Colonic mucosa (tissue), 4 donors: ENCODE measurements around the gene RGS19. TPM values are rescaled to one million over a fixed set of nuclear protein-coding genes. Genes with fewer than 3 reads are reported as not detected.

Source experiments
- DNase-seq: peaks from one replicate; pipeline ENCODE4 v3.0.0-alpha.2; 2020
- H3K27ac ChIP-seq: fragments of 200-600 bp; one replicate; pipeline ENCODE4 v1.8.0; 2021
- H3K27me3 ChIP-seq: fragments of 200-600 bp; one replicate; pipeline ENCODE4 v1.8.0; 2021
- H3K36me3 ChIP-seq: fragments of 200-600 bp; one replicate; pipeline ENCODE4 v1.8.0; 2021
- H3K4me1 ChIP-seq: fragments of 200-600 bp; one replicate; pipeline ENCODE4 v1.8.0; 2021; ENCODE audit warnings: mild to moderate bottlenecking
- H3K4me3 ChIP-seq: fragments of 200-600 bp; one replicate; pipeline ENCODE4 v1.8.0; 2021
- H3K9ac ChIP-seq, 2 donors: one replicate each; pipeline ENCODE4 v1.7.0; 2013; ENCODE audit warnings: control low read depth in 2 of 2, low read depth in 2 of 2, low read length in 2 of 2
- H3K9me3 ChIP-seq: fragments of 200-600 bp; one replicate; pipeline ENCODE4 v1.8.0; 2021
- intact Hi-C: fragments of 100-400 bp; cut with DNase I; formaldehyde crosslinking; loops from one replicate; pipeline ENCODE4 v1.14.1; 2022
- total RNA-seq, 2 donors: library from RNA; stranded (reverse); fragmentation: NEBNext Ultra II Directional in 1 of 2; extraction: Animal tissue kit (Norgen Biotek cat#: 25700) in 1 of 2; gene quantifications; one replicate each; pipeline ENCODE4 v1.2.1, GENCODE V29; 2021
- TF ChIP-seq, protein P1 (sequence below): fragments of 200-600 bp; IDR thresholded peaks from one replicate; pipeline ENCODE4 v1.8.0; 2022; ENCODE audit warnings: antibody characterized with exemption, mild to moderate bottlenecking
- donor health status: healthy.
- donor health status: DM: no; HTN: no; CAD: no.
- donor health status: DM: no; HTN: no; CAD: no.

Gene RGS19
- total RNA-seq, 2 donors from 2014 or later: 3.4 to 4.5 TPM

DNA sequence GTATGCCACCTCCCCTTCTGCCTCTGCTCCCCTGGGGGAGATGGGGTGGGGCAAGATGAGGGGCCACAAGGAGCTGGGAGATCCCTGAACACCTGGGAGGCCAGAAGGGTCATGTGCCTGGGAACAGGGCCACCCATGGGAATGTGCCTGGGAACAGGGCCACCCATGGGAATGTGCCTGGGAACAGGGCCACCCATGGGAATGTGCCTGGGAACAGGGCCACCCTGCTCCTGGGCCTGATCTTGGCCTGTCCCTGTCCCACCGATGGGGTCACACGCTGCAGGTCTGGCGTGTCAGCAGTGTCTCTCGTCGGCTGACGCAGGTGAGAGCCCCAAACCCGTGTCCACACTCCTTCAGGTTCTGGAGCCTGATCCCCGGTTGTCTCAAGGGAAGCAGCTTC lies 4.4 kb downstream of the RGS19 start:
- TF ChIP-seq, protein P1, sequence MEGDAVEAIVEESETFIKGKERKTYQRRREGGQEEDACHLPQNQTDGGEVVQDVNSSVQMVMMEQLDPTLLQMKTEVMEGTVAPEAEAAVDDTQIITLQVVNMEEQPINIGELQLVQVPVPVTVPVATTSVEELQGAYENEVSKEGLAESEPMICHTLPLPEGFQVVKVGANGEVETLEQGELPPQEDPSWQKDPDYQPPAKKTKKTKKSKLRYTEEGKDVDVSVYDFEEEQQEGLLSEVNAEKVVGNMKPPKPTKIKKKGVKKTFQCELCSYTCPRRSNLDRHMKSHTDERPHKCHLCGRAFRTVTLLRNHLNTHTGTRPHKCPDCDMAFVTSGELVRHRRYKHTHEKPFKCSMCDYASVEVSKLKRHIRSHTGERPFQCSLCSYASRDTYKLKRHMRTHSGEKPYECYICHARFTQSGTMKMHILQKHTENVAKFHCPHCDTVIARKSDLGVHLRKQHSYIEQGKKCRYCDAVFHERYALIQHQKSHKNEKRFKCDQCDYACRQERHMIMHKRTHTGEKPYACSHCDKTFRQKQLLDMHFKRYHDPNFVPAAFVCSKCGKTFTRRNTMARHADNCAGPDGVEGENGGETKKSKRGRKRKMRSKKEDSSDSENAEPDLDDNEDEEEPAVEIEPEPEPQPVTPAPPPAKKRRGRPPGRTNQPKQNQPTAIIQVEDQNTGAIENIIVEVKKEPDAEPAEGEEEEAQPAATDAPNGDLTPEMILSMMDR: no peak

DNA sequence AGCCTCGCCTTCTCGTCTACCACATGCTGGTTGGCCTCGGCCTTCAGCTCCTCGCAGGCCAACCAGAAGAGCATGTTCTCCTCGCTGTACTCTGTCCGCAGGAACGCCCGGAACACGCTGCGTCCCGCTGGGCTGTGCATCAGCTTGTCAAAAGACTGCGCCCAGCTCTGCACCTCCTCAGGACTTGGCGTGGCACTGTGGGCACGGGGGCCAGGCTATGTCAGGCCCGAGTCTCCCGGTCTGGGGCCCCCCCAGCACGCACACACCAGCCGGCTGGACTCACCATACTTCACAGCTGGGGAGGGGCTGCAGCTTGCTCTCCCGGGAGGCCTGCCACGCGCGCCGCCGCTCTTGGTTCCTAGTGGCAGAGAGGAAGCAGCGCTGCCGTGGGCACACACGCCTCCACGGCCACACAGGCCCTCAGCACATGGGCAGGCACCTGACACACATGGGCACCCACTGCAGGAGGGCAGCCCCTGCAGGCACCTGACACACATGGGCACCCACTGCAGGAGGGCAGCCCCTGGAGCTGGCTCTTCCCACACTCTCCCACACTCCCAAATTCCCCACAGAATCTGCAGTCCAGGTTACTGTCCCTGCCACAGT lies 5.0 kb downstream of the RGS19 start:
- intact Hi-C loops: no loop called here
- no peak overlapping the region for H3K4me3 ChIP-seq
- H3K9me3 ChIP-seq: no peaks in the 10 kb centered on the region
- no peak for DNase-seq
- no peak overlapping the region for H3K9ac ChIP-seq
- H3K36me3 ChIP-seq: no peaks in the 10 kb centered on the region
- H3K27me3 ChIP-seq: no peaks in the 10 kb centered on the region
- H3K4me1 ChIP-seq: no peaks in the 10 kb centered on the region
- TF ChIP-seq, protein P1: no peak
- H3K27ac ChIP-seq: no peak overlapping the region

More for the DNA sequence above, 4.4 kb downstream of the RGS19 start:
- Histone ChIP-seq H3K9ac (no peak overlapping the region), H3K36me3 (no peaks in the 10 kb centered on the region), H3K9me3 (no peaks in the 10 kb centered on the region), H3K4me1 (no peaks in the 10 kb centered on the region), H3K4me3 (no peak overlapping the region), H3K27me3 (no peaks in the 10 kb centered on the region), H3K27ac (no peak overlapping the region)
- DNase-seq: no peak
- intact Hi-C loops: no loop called here

DNA sequence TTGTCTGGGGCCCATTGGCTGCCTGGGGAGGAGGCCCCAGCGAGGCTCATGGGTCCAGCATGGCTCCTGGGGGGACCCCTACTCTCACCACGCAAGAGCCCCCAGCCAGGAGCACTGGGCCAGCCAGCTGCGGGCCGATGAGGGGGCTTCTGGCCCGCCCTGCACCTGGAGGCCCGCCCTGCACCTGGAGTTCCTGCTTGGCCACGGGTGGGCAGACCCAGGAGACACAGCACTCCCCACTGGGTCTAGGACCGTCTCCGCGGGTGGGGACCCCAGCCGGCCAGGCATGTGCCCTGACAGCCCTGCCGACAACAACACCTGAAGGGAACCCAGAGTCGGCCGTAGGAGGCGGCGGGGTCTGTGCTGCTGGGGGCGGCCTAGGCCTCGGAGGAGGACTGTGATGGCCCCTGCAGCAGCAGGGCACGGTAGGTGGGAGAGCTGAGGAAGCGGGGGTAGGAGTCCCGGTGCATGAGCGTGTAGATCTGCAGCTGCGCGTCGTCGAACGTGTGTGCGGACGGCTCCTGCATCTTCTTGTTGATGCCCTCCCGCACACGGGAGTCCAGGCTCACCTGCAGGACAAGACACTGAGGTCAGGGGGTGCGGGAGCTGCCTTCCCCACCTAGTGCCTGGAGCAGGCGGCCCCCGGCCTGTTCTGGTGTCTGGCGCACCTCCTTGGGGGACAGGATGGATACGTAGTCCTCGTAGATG lies 5.7 kb downstream of the RGS19 start:
- H3K27me3 ChIP-seq: no peaks in the 10 kb centered on the region
- no peak for DNase-seq
- H3K9me3 ChIP-seq: no peaks in the 10 kb centered on the region
- no peak overlapping the region for H3K9ac ChIP-seq
- no peak overlapping the region for H3K27ac ChIP-seq
- H3K36me3 ChIP-seq: no peaks in the 10 kb centered on the region
- intact Hi-C loops: no loop called here
- TF ChIP-seq, protein P1: no peak
- no peak overlapping the region for H3K4me3 ChIP-seq
- H3K4me1 ChIP-seq: no peaks in the 10 kb centered on the region

DNA sequence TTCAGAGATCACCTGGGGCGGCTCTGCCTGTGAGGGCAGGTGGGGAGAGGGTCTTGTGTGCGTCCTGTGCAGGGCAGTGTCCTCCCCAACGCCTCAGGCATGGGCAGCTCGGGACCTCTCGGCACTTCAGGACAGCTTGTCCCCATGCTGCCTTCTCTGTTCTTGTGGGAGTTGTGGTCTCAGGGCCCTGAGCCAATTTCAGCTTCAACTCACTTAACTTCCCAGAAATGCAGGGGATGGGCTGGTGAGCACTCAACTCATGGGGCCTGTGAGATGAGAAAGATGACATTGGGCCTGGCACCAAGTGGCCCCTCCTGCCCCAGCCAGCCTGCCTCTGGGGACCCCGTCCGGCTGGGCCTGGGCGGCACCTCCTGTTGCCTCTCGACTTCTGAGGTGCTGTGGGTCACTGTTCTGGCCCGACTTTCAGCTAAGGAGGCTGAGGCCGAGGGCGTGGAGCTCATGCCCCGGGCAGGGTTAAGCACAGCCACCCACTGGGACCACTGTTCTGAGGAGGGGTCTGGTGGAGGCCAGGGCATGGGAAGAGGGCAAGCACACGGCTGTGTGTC lies 6.7 kb downstream of the RGS19 start:
- H3K4me1 ChIP-seq: no peaks in the 10 kb centered on the region
- no peak overlapping the region for H3K9ac ChIP-seq
- no peak for DNase-seq
- H3K27ac ChIP-seq: no peak overlapping the region
- TF ChIP-seq, protein P1: no peak
- intact Hi-C loops: no loop called here
- H3K4me3 ChIP-seq: no peak overlapping the region
- no peaks in the 10 kb centered on the region for H3K27me3 ChIP-seq
- no peaks in the 10 kb centered on the region for H3K9me3 ChIP-seq
- no peaks in the 10 kb centered on the region for H3K36me3 ChIP-seq

DNA sequence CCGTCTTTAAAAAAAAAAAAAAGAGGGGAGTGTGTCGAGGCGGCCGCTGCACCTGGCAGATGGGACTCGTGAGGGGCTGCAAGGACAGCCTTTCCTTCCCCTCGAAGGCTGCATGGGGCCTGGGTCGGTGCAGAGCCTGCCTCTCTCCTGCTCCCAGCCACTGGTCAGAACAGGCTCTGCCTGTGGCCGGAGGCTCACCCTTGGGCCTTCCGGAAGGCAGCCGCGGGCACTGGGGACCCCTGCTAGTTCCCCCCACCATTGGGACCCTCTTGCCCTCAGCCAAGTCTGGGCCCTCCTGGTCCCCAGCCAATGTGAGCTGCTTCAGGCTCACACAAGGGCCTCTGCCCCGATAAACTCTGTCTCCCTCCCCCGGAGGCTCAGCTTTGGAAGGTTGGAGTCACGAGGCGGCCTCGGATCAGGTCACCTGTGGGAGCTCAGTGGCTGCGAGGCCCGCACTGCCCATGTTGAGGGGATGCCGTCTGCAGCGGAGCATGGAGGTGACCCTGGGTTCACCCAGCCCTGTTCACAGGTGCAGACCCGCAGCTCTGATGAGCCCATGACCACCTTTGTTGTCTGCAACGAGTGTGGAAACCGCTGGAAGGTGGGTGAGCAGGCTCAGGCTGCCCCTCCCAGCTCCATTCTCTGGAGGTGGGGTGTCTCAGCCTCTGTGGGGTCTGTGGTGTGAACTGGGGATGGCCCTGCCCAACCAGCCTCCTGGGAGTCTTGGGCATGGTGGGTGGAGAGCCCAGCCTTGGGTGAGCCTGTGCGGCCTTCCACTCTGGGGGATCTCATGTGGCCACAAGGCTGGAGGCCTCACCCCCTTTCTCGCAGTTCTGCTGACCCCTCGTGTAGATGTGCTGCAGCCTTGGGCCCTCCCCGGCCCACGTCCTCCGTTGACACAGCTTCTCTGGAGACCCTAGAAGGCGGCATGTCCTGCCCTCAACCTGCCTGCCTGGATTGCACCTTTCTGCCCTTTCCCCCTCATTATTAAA lies 7.7 kb downstream of the RGS19 start:
- Histone ChIP-seq H3K4me1 (no peaks in the 10 kb centered on the region), H3K9me3 (no peaks in the 10 kb centered on the region), H3K9ac (no peak overlapping the region), H3K36me3 (no peaks in the 10 kb centered on the region), H3K4me3 (no peak overlapping the region), H3K27ac (no peak overlapping the region), H3K27me3 (no peaks in the 10 kb centered on the region)
- no peak for DNase-seq
- intact Hi-C loops: no loop called here
- TF ChIP-seq, protein P1: no peak
